GM21825 (cell line): Measurements from ENCODE around the gene KLC1.

Source experiments
- ATAC-seq: cut with Tn5 transposase; IDR thresholded peaks from one replicate; pipeline ENCODE4 v1.9.1; 2021; ENCODE audit warnings: mild to moderate bottlenecking, moderate library complexity; ENCODE audit not compliant: unreplicated experiment

Gene KLC1

GRCh38 chr14:103748534-103748857, 119.5 kb downstream of the KLC1 start:
- ATAC-seq, result no peak

- no peak for ATAC-seq
Measured at GRCh38 chr14:103749452-103749851, 120.4 kb downstream of the KLC1 start.

- no peak for ATAC-seq
Measured at GRCh38 chr14:103749860-103750259, 120.8 kb downstream of the KLC1 start.
